HepG2 (cell line): Measurements from ENCODE around the gene DNASE2B. TPM values are rescaled to one million over a fixed set of nuclear protein-coding genes. Genes with fewer than 3 reads are reported as not detected.

Source experiments
- ATAC-seq: fragments of 200-7000 bp; cut with Tn5 transposase; 3 replicates; pipeline ENCODE4 v1.9.1; 2020; ENCODE audit warnings: mild to moderate bottlenecking, moderate library complexity
- BruUV-seq: library from RNA; stranded (reverse); fragments of 400-500 nt; replicated peaks from 2 replicates; lab custom pipeline; 2021; lab: Mats Ljungman, UMichigan
- CTCF ChIA-PET: fragments of 300-600 bp; formaldehyde crosslinking; extraction: SDS; loops from one replicate; lab custom pipeline; 2021; ENCODE audit warnings: low total read pairs, inconsistent platforms, low intra/inter-chr PET ratio; lab: Yijun Ruan, JAX
- POLR2A ChIA-PET: fragments of 350-600 bp; sonication (Branson Sonifier 250); formaldehyde crosslinking; loops from one replicate; lab custom pipeline; 2020; ENCODE audit warnings: antibody characterized with exemption, inconsistent platforms; lab: Yijun Ruan, JAX
- DNase-seq: peaks from one replicate; pipeline ENCODE4 v3.0.0-alpha.2; 2015; ENCODE audit warnings: low spot score
- FAIRE-seq: peaks from 3 replicates; lab custom pipeline; 2011; peaks lifted over from hg19 to GRCh38; lab: Jason Lieb, UNC
- H2AFZ ChIP-seq: one replicate; pipeline ENCODE4 v1.6.1; 2011; ENCODE audit warnings: low read length, inconsistent platforms
- H3K27ac ChIP-seq: fragments of 300-600 bp; 3 replicates; pipeline ENCODE4 v1.8.0; 2011; ENCODE audit warnings: mixed run types, mild to moderate bottlenecking, mixed read lengths, low read length, inconsistent platforms; ENCODE audit not compliant: insufficient read depth; ENCODE audit errors: extremely low read length
- H3K27me3 ChIP-seq, 2 experiments: fragments of 200-600 bp in 1 of 2; 2 replicates in 1 of 2; 3 replicates in 1 of 2; pipeline versions ENCODE4 v1.6.0 to v1.8.0; 2011; ENCODE audit warnings: low read length in 2 of 2, mild to moderate bottlenecking in 2 of 2, moderate library complexity in 2 of 2, inconsistent platforms in 1 of 2; ENCODE audit not compliant: insufficient read depth in 2 of 2, control insufficient read depth in 1 of 2
- H3K36me3 ChIP-seq, 2 experiments: fragments of 200-600 bp in 1 of 2; replicated peaks in 1 of 2; 2 replicates in 1 of 2; 3 replicates in 1 of 2; pipeline versions ENCODE4 v1.5.1 to v1.8.0; 2011; ENCODE audit warnings: low read length in 2 of 2, inconsistent platforms in 1 of 2; ENCODE audit not compliant: insufficient read depth in 2 of 2, control insufficient read depth in 1 of 2
- H3K4me1 ChIP-seq: 2 replicates; pipeline ENCODE4 v1.5.1; 2012; ENCODE audit warnings: low read length, inconsistent platforms; ENCODE audit not compliant: insufficient read depth
- H3K4me2 ChIP-seq: 2 replicates; pipeline ENCODE4 v1.6.0; 2011; ENCODE audit warnings: low read depth, low read length, inconsistent platforms
- H3K4me3 ChIP-seq, 3 experiments: fragments of 200-600 bp in 1 of 3; sonication (generic), shearing (Covaris generic) in 1 of 3; replicated peaks in 1 of 3; 2 replicates each; pipeline ENCODE4 v1.5.1; 2011 to 2016; ENCODE audit warnings: low read length in 3 of 3, inconsistent platforms in 2 of 3, low read depth in 2 of 3, mild to moderate bottlenecking in 2 of 3, control low read depth in 1 of 3, mixed read lengths in 1 of 3; ENCODE audit not compliant: insufficient read depth in 1 of 3
- H3K79me2 ChIP-seq: one replicate; pipeline ENCODE4 v1.6.1; 2011; ENCODE audit warnings: low read length, inconsistent platforms; ENCODE audit not compliant: insufficient read depth
- H3K9ac ChIP-seq: 2 replicates; pipeline ENCODE4 v1.6.0; 2011; ENCODE audit warnings: mild to moderate bottlenecking, low read depth, low read length, inconsistent platforms; ENCODE audit not compliant: insufficient read depth
- H3K9me3 ChIP-seq: 2 replicates; pipeline ENCODE4 v1.5.1; 2012; ENCODE audit warnings: mild to moderate bottlenecking, low read length
- H4K20me1 ChIP-seq: 2 replicates; pipeline ENCODE4 v1.6.0; 2011; ENCODE audit warnings: inconsistent platforms, mild to moderate bottlenecking, low read length, moderate library complexity; ENCODE audit not compliant: insufficient read depth
- SIX1 ChIP-seq: sonication (generic); formaldehyde crosslinking; IDR thresholded peaks from 2 replicates; pipeline ENCODE4 v1.4.0; 2020; ENCODE audit warnings: missing genetic modification reagents, borderline replicate concordance
- ZNF713 ChIP-seq: sonication (generic); formaldehyde crosslinking; IDR thresholded peaks from 2 replicates; pipeline ENCODE4 v1.4.0; 2020; ENCODE audit warnings: mild to moderate bottlenecking, missing genetic modification reagents
- in situ Hi-C: cut with HindIII; loops from 2 replicates; pipeline ENCODE4 v1.10.0; 2017; ENCODE audit warnings: low pct_unique_long_range_greater_than_20kb; ENCODE audit not compliant: extremely low pct_ligation_motif_present
- intact Hi-C: fragments of 100-400 bp; cut with micrococcal nuclease; formaldehyde crosslinking; loops from one replicate; pipeline ENCODE4 v1.10.0; 2022; ENCODE audit not compliant: unreplicated experiment
- polyA plus RNA-seq, 8 experiments: library from polyadenylated mRNA; depleted of rRNA in 3 of 8; stranded (reverse) in 7 of 8; unstranded in 1 of 8; fragments of >200 nt; fragmentation: Illumina TruSeq in 4 of 8; extraction: Trizol in 4 of 8; gene quantifications; 2 replicates each; pipeline versions ENCODE4 v1.2.1 to v1.2.3, GENCODE V29; 2011 to 2016; ENCODE audit warnings: low read depth in 4 of 8, missing spikeins in 1 of 8, mixed read lengths in 1 of 8; ENCODE audit not compliant: insufficient read depth in 1 of 8
- total RNA-seq, 5 experiments: library from RNA; depleted of rRNA; stranded (reverse); fragments of >200 nt; fragmentation: Illumina TruSeq; extraction: Trizol; gene quantifications; 2 replicates each; pipeline ENCODE4 v1.2.3, GENCODE V29; 2016; ENCODE audit warnings: low read depth in 1 of 5
- TF ChIP-seq, protein P1 (sequence below): sonication (generic); formaldehyde crosslinking; IDR thresholded peaks from one replicate; pipeline ENCODE4 v1.5.1; 2020; ENCODE audit warnings: mild to moderate bottlenecking, missing genetic modification reagents; ENCODE audit errors: not compliant biosample characterization

The DNASE2B gene
- total and polyA plus RNA-seq, 2 of the 13 experiments (the other 11 are each of a cell fraction or from before 2014, with no cell fraction given) = not detected

DNA sequence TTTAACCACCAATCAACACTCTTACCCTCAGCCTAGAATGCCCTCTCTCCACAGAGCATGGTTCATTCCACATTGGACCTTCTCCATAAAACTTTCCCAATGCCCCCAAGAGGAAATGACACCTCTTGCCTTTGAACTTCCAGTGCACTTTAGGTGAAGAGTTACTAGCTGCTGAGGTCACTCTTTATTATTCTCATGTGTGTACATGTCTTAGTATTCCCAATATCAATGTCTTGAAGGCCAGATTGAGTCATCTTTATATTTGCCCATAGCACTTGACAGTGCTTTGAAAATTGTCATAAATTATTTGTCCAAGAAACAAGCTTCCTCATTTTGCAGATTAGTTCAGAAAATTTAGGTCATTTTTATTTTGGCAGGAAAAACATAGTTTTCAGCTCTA lies 8.1 kb upstream of the DNASE2B start:
- no peak overlapping the region for H3K9ac ChIP-seq
- no peaks in the 10 kb centered on the region for H3K9me3 ChIP-seq
- ATAC-seq (no peak), FAIRE-seq (no peak)
- H3K4me3 ChIP-seq = no peak overlapping the region
- 0 out of 5 replicates have a peak, but pooled peaks cover 0 to 3% of the 10 kb centered on the region in 2 experiments for H3K27me3 ChIP-seq
- no peaks in the 10 kb centered on the region for H4K20me1 ChIP-seq
- intact Hi-C loops = no loop called here
- in situ Hi-C loops = no loop called here
- no peak overlapping the region for H3K4me2 ChIP-seq
- CTCF ChIA-PET = interaction anchor here (1.3 kb wide), 1 partner anchor 214 kb away, joined by 4 read pairs; no protein-coding TSS in a partner anchor
- no peak for TF ChIP-seq SIX1 (CRISPR knock-in tag)
- TF ChIP-seq, protein P1, sequence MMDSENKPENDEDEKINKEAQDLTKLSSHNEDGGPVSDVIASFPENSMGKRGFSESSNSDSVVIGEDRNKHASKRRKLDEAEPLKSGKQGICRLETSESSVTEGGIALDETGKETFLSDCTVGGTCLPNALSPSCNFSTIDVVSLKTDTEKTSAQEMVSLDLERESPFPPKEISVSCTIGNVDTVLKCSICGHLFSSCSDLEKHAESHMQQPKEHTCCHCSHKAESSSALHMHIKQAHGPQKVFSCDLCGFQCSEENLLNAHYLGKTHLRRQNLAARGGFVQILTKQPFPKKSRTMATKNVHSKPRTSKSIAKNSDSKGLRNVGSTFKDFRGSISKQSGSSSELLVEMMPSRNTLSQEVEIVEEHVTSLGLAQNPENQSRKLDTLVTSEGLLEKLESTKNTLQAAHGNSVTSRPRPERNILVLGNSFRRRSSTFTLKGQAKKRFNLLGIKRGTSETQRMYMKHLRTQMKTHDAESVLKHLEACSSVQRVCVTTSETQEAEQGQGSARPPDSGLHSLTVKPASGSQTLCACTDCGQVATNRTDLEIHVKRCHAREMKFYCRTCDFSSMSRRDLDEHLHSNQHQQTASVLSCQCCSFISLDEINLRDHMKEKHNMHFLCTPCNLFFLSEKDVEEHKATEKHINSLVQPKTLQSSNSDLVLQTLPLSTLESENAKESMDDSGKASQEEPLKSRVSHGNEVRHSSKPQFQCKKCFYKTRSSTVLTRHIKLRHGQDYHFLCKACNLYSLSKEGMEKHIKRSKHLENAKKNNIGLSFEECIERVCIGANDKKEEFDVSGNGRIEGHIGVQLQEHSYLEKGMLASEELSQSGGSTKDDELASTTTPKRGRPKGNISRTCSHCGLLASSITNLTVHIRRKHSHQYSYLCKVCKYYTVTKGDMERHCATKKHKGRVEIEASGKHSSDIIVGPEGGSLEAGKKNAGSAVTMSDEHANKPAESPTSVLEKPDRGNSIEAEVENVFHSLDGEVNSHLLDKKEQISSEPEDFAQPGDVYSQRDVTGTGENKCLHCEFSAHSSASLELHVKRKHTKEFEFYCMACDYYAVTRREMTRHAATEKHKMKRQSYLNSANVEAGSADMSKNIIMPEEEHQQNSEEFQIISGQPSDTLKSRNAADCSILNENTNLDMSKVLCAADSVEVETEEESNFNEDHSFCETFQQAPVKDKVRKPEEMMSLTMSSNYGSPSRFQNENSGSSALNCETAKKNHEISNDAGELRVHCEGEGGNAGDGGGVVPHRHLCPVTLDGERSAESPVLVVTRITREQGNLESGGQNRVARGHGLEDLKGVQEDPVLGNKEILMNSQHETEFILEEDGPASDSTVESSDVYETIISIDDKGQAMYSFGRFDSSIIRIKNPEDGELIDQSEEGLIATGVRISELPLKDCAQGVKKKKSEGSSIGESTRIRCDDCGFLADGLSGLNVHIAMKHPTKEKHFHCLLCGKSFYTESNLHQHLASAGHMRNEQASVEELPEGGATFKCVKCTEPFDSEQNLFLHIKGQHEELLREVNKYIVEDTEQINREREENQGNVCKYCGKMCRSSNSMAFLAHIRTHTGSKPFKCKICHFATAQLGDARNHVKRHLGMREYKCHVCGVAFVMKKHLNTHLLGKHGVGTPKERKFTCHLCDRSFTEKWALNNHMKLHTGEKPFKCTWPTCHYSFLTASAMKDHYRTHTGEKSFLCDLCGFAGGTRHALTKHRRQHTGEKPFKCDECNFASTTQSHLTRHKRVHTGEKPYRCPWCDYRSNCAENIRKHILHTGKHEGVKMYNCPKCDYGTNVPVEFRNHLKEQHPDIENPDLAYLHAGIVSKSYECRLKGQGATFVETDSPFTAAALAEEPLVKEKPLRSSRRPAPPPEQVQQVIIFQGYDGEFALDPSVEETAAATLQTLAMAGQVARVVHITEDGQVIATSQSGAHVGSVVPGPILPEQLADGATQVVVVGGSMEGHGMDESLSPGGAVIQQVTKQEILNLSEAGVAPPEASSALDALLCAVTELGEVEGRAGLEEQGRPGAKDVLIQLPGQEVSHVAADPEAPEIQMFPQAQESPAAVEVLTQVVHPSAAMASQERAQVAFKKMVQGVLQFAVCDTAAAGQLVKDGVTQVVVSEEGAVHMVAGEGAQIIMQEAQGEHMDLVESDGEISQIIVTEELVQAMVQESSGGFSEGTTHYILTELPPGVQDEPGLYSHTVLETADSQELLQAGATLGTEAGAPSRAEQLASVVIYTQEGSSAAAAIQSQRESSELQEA (CRISPR knock-in tag) = no peak
- TF ChIP-seq ZNF713 (CRISPR knock-in tag) = no peak
- TF ChIP-seq, all 625 proteins: peak for 0
- no peaks in the 10 kb centered on the region for H3K4me1 ChIP-seq
- no peak overlapping the region for H3K27ac ChIP-seq
- no peak overlapping the region for H2AFZ ChIP-seq
- no TSS peak for BruUV-seq
- DNase-seq = no peak
- H3K79me2 ChIP-seq = no peaks in the 10 kb centered on the region
- H3K36me3 ChIP-seq = no peaks in the 10 kb centered on the region
- POLR2A ChIA-PET = no interaction called here
